GM23338 (cell line): ENCODE results near the gene HLA-DPB1. TPM values are rescaled to one million over a fixed set of nuclear protein-coding genes. Genes with fewer than 3 reads are reported as not detected.
"Not testable (repeated sequence)": the region's sequence is repeated elsewhere in the genome, so short reads cannot be mapped to it uniquely, and the experiment has no call there.

Experiments
- ATAC-seq: fragments of 200-7000 bp; cut with Tn5 transposase; 3 replicates; pipeline ENCODE4 v1.9.1; 2020
- DNase-seq: peaks from one replicate; pipeline ENCODE4 v3.0.0-alpha.2; 2015; ENCODE audit warnings: low spot score
- H2AFZ ChIP-seq: fragments of 200-600 bp; sonication (generic); 2 replicates; pipeline ENCODE4 v1.8.0; 2016; ENCODE audit warnings: antibody characterized with exemption, mild to moderate bottlenecking, moderate library complexity
- H3F3A ChIP-seq: fragments of 200-600 bp; sonication (generic); replicated peaks from 2 replicates; pipeline ENCODE4 v1.8.0; 2017; ENCODE audit warnings: antibody characterized with exemption, mixed run types, low read depth
- H3K27ac ChIP-seq: fragments of 200-600 bp; sonication (generic); 2 replicates; pipeline ENCODE4 v1.6.1; 2016; ENCODE audit warnings: low read depth
- H3K27me3 ChIP-seq: fragments of 200-600 bp; sonication (generic); 2 replicates; pipeline ENCODE4 v1.8.0; 2016; ENCODE audit warnings: mild to moderate bottlenecking, mixed run types, moderate library complexity; ENCODE audit not compliant: insufficient read depth
- H3K36me3 ChIP-seq: fragments of 200-600 bp; sonication (generic); 2 replicates; pipeline ENCODE4 v1.8.0; 2016; ENCODE audit warnings: mild to moderate bottlenecking; ENCODE audit not compliant: insufficient read depth
- H3K4me1 ChIP-seq: fragments of 200-600 bp; sonication (generic); 2 replicates; pipeline ENCODE4 v1.8.0; 2016; ENCODE audit warnings: mild to moderate bottlenecking, moderate library complexity; ENCODE audit not compliant: insufficient read depth
- H3K4me2 ChIP-seq: fragments of 200-600 bp; sonication (generic); 2 replicates; pipeline ENCODE4 v1.7.1; 2017; ENCODE audit warnings: mixed run types
- H3K4me3 ChIP-seq: fragments of 200-600 bp; sonication (generic); 2 replicates; pipeline ENCODE4 v1.6.1; 2016; ENCODE audit warnings: mixed run types
- H3K79me2 ChIP-seq: fragments of 200-600 bp; sonication (generic); replicated peaks from 2 replicates; pipeline ENCODE4 v1.8.0; 2017; ENCODE audit warnings: mild to moderate bottlenecking; ENCODE audit not compliant: insufficient read depth
- H3K9me2 ChIP-seq: fragments of 200-600 bp; sonication (generic); 2 replicates; pipeline ENCODE4 v1.8.0; 2017; ENCODE audit not compliant: insufficient read depth
- H4K20me1 ChIP-seq: fragments of 200-600 bp; sonication (generic); replicated peaks from 2 replicates; pipeline ENCODE4 v1.8.0; 2017; ENCODE audit warnings: mild to moderate bottlenecking; ENCODE audit not compliant: insufficient read depth
- H3K27ac Mint-ChIP-seq: 2 replicates; pipeline ENCODE4 v1.8.0; 2020; ENCODE audit warnings: inconsistent platforms, mild to moderate bottlenecking, moderate library complexity, mixed read lengths
- H3K27me3 Mint-ChIP-seq: 3 replicates; pipeline ENCODE4 v1.8.0; 2022; ENCODE audit warnings: low read depth, mild to moderate bottlenecking, moderate library complexity, mixed read lengths, inconsistent platforms; ENCODE audit not compliant: insufficient read depth, poor library complexity
- H3K36me3 Mint-ChIP-seq: 3 replicates; pipeline ENCODE4 v1.8.0; 2021; ENCODE audit warnings: low read depth, mild to moderate bottlenecking, inconsistent platforms, moderate library complexity, mixed read lengths
- H3K4me1 Mint-ChIP-seq: 3 replicates; pipeline ENCODE4 v1.8.0; 2020; ENCODE audit warnings: mild to moderate bottlenecking, inconsistent platforms, mixed read lengths
- H3K4me3 Mint-ChIP-seq: 3 replicates; pipeline ENCODE4 v1.8.0; 2021; ENCODE audit warnings: moderate library complexity, mild to moderate bottlenecking, inconsistent platforms, mixed read lengths
- H3K9me3 Mint-ChIP-seq: 3 replicates; pipeline ENCODE4 v1.8.0; 2020; ENCODE audit warnings: moderate library complexity, mild to moderate bottlenecking, inconsistent platforms, mixed read lengths
- CREB1 ChIP-seq: fragments of 250-450 bp; sonication (Bioruptor Pico); IDR thresholded peaks from 2 replicates; pipeline ENCODE4 v1.5.0; 2020; ENCODE audit warnings: low read depth, mild to moderate bottlenecking, moderate library complexity
- EZH2phosphoT487 ChIP-seq: fragments of 200-600 bp; sonication (generic); IDR thresholded peaks from one replicate; pipeline ENCODE4 v1.8.1; 2018; ENCODE audit warnings: antibody characterized with exemption; ENCODE audit not compliant: unreplicated experiment
- POLR2AphosphoS5 ChIP-seq: IDR thresholded peaks from 2 replicates; pipeline ENCODE4 v1.6.1; 2016; ENCODE audit warnings: antibody characterized with exemption, low read depth
- ZNF114 ChIP-seq: fragments of 250-450 bp; sonication (Bioruptor Pico); IDR thresholded peaks from 2 replicates; pipeline ENCODE4 v1.5.0; 2020; ENCODE audit warnings: mild to moderate bottlenecking, moderate library complexity
- ZNF331 ChIP-seq: fragments of 250-450 bp; sonication (Bioruptor Pico); IDR thresholded peaks from 2 replicates; pipeline ENCODE4 v1.5.0; 2020; ENCODE audit warnings: low read depth, mild to moderate bottlenecking, moderate library complexity
- polyA plus RNA-seq: library from polyadenylated mRNA; unstranded; fragments of >200 nt; fragmentation: Nextera tagmentation; extraction: Ambion mirVana; gene quantifications from 2 replicates; pipeline ENCODE4 v1.2.1, GENCODE V29; 2016
- total RNA-seq: library from RNA; depleted of rRNA; stranded (reverse); fragments of >200 nt; shearing (Covaris generic); gene quantifications from 2 replicates; pipeline ENCODE4 v1.2.3, GENCODE V29; 2014
- TF ChIP-seq, protein P1 (sequence below): IDR thresholded peaks from one replicate; pipeline ENCODE4 v1.6.1; 2018; ENCODE audit warnings: antibody characterized with exemption; ENCODE audit not compliant: unreplicated experiment
- TF ChIP-seq, protein P2 (sequence below), 2 experiments: fragments of 200-600 bp in 1 of 2; sonication (generic) in 1 of 2; conservative IDR thresholded peaks; 2 replicates each; pipeline versions ENCODE4 v1.5.1 to v1.6.1; 2016 to 2017; ENCODE audit warnings: antibody characterized with exemption in 2 of 2, low read depth in 2 of 2, mild to moderate bottlenecking in 2 of 2, moderate library complexity in 1 of 2
- TF ChIP-seq, protein P3 (sequence below): IDR thresholded peaks from 2 replicates; pipeline ENCODE4 v1.6.1; 2016; ENCODE audit warnings: antibody characterized with exemption

The HLA-DPB1 gene
- total and polyA plus RNA-seq, 2 experiments from 2014 or later = 22.0 to 37.6 TPM

DNA sequence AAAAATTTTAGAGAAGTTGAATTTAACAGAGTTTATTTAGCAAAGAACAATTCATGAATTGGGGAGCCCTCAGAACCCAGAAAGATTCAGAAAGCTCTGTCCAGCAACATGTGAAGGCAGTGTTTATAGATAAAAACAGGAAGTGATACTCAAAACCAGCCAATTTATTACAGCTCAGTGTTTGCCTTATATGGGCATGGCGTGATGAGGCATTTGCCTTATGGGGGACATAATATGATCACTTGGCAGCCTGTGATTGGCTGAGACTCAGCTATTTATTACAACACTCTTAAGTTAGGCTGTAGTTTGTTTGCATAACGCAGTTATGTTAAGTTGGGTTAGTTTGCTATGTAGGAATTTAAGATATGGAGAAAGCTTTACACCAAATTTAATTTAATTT lies 13.8 kb upstream of the HLA-DPB1 start (continued):
- TF ChIP-seq, protein P1, sequence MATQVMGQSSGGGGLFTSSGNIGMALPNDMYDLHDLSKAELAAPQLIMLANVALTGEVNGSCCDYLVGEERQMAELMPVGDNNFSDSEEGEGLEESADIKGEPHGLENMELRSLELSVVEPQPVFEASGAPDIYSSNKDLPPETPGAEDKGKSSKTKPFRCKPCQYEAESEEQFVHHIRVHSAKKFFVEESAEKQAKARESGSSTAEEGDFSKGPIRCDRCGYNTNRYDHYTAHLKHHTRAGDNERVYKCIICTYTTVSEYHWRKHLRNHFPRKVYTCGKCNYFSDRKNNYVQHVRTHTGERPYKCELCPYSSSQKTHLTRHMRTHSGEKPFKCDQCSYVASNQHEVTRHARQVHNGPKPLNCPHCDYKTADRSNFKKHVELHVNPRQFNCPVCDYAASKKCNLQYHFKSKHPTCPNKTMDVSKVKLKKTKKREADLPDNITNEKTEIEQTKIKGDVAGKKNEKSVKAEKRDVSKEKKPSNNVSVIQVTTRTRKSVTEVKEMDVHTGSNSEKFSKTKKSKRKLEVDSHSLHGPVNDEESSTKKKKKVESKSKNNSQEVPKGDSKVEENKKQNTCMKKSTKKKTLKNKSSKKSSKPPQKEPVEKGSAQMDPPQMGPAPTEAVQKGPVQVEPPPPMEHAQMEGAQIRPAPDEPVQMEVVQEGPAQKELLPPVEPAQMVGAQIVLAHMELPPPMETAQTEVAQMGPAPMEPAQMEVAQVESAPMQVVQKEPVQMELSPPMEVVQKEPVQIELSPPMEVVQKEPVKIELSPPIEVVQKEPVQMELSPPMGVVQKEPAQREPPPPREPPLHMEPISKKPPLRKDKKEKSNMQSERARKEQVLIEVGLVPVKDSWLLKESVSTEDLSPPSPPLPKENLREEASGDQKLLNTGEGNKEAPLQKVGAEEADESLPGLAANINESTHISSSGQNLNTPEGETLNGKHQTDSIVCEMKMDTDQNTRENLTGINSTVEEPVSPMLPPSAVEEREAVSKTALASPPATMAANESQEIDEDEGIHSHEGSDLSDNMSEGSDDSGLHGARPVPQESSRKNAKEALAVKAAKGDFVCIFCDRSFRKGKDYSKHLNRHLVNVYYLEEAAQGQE = no peak
- no peak for TF ChIP-seq ZNF114 (CRISPR knock-in tag)
- no peak for TF ChIP-seq CREB1 (CRISPR knock-in tag)
- no peak for TF ChIP-seq ZNF331
- no peak for TF ChIP-seq EZH2phosphoT487
- TF ChIP-seq, protein P2, sequence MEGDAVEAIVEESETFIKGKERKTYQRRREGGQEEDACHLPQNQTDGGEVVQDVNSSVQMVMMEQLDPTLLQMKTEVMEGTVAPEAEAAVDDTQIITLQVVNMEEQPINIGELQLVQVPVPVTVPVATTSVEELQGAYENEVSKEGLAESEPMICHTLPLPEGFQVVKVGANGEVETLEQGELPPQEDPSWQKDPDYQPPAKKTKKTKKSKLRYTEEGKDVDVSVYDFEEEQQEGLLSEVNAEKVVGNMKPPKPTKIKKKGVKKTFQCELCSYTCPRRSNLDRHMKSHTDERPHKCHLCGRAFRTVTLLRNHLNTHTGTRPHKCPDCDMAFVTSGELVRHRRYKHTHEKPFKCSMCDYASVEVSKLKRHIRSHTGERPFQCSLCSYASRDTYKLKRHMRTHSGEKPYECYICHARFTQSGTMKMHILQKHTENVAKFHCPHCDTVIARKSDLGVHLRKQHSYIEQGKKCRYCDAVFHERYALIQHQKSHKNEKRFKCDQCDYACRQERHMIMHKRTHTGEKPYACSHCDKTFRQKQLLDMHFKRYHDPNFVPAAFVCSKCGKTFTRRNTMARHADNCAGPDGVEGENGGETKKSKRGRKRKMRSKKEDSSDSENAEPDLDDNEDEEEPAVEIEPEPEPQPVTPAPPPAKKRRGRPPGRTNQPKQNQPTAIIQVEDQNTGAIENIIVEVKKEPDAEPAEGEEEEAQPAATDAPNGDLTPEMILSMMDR (conservative IDR thresholded peaks at IDR 0.05; ENCODE audit: low read depth in 2 of 2) = no peak
- TF ChIP-seq, protein P3, sequence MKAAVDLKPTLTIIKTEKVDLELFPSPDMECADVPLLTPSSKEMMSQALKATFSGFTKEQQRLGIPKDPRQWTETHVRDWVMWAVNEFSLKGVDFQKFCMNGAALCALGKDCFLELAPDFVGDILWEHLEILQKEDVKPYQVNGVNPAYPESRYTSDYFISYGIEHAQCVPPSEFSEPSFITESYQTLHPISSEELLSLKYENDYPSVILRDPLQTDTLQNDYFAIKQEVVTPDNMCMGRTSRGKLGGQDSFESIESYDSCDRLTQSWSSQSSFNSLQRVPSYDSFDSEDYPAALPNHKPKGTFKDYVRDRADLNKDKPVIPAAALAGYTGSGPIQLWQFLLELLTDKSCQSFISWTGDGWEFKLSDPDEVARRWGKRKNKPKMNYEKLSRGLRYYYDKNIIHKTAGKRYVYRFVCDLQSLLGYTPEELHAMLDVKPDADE = no peak
- no peak for TF ChIP-seq POLR2AphosphoS5

DNA sequence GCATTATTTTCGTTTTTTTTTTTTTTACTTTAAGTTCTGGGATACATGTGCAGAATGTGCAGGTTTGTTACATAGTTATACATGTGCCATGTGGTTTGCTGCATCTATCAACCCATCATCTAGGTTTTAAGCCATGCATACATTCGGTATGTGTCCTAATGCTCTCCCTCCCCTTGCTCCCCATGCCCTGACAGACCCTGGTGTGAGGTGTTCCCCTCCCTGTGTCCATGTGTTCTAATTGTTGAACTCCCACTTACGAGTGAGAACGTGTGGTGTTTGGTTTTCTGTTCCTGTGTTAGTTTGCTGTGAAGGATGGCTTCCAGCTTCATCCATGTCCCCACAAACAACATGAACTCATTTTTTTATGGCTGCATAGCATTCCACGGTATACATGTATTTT lies 12.4 kb upstream of the HLA-DPB1 start:
- H2AFZ ChIP-seq, H3K4me3 Mint-ChIP-seq, H3K36me3 Mint-ChIP-seq, H3K4me2 ChIP-seq, H3K27me3 ChIP-seq, H3K4me1 Mint-ChIP-seq, ATAC-seq, H3K9me2 ChIP-seq, DNase-seq, H3K27me3 Mint-ChIP-seq, H3F3A ChIP-seq, H3K36me3 ChIP-seq, H3K4me1 ChIP-seq, H3K4me3 ChIP-seq, H3K27ac Mint-ChIP-seq, H4K20me1 ChIP-seq, H3K27ac ChIP-seq, H3K79me2 ChIP-seq: not testable (repeated sequence)
- H3K9me3 Mint-ChIP-seq = peaks cover 11% of the 10 kb centered on the region

DNA sequence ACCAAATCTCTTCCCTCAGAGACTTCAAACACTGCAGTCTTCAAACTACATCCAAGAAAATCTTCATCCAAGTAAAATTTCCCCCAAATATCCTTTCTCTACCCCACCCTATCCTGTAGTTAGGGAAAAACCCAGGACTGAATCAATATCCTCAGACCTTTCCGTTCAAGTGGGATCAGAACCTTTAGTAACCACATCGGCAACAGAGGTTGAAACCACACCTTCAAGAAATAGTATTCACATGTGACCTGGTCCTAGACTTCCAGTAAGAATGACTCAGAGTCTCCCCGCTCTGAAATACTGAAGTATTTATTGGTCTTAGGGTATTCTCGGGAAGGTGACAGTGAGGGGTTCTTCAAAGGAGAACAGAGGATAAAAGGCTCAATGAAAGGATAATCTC lies 11.1 kb upstream of the HLA-DPB1 start:
- Histone ChIP-seq H3K4me1 (no peaks in the 10 kb centered on the region), H3K27me3 (no peaks in the 10 kb centered on the region), H3K9me2 (no peaks in the 10 kb centered on the region), H2AFZ (no peak overlapping the region), H3K4me3 (no peak overlapping the region), H3K4me2 (no peak overlapping the region), H3F3A (no peaks in the 10 kb centered on the region), H3K27ac (no peak overlapping the region), H4K20me1 (no peaks in the 10 kb centered on the region), H3K36me3 (no peaks in the 10 kb centered on the region; the same call in 1 of the 2 replicates), H3K79me2 (no peaks in the 10 kb centered on the region)
- H3K9me3 Mint-ChIP-seq = peaks cover 11% of the 10 kb centered on the region
- ATAC-seq (no peak), DNase-seq (no peak)
- H3K36me3 Mint-ChIP-seq = peaks cover 6% of the 10 kb centered on the region
- no peaks in the 10 kb centered on the region; the same call in 2 of the 3 replicates for H3K4me1 Mint-ChIP-seq
- no peaks in the 10 kb centered on the region for H3K27me3 Mint-ChIP-seq
- no peak overlapping the region for H3K27ac Mint-ChIP-seq
- TF ChIP-seq ZNF114 (CRISPR knock-in tag) = no peak
- no peak overlapping the region for H3K4me3 Mint-ChIP-seq
